Transverse colon (tissue), 3 donors: Measurements from ENCODE around the gene AP3B1.

Experiments used
- EP300 ChIP-seq: sonication (generic); formaldehyde crosslinking; IDR thresholded peaks from one replicate; pipeline ENCODE4 v1.6.1; 2017; ENCODE audit warnings: antibody characterized with exemption, low read depth
- POLR2A ChIP-seq: fragments of 450-650 bp; IDR thresholded peaks from one replicate; pipeline ENCODE4 v1.6.1; 2016; ENCODE audit warnings: antibody characterized with exemption, mild to moderate bottlenecking, moderate library complexity
- TF ChIP-seq, protein P1 (sequence below), 5 experiments: fragments of 200-600 bp in 3 of 5; fragments of 450-650 bp in 2 of 5; sonication (generic) in 3 of 5; IDR thresholded peaks; 1 replicate in 2 of 5; 2 replicates in 3 of 5; pipeline ENCODE4 v1.5.1; 2016 to 2017; ENCODE audit warnings: antibody characterized with exemption in 5 of 5, inconsistent platforms in 3 of 5, mild to moderate bottlenecking in 2 of 5, moderate library complexity in 1 of 5

DNA sequence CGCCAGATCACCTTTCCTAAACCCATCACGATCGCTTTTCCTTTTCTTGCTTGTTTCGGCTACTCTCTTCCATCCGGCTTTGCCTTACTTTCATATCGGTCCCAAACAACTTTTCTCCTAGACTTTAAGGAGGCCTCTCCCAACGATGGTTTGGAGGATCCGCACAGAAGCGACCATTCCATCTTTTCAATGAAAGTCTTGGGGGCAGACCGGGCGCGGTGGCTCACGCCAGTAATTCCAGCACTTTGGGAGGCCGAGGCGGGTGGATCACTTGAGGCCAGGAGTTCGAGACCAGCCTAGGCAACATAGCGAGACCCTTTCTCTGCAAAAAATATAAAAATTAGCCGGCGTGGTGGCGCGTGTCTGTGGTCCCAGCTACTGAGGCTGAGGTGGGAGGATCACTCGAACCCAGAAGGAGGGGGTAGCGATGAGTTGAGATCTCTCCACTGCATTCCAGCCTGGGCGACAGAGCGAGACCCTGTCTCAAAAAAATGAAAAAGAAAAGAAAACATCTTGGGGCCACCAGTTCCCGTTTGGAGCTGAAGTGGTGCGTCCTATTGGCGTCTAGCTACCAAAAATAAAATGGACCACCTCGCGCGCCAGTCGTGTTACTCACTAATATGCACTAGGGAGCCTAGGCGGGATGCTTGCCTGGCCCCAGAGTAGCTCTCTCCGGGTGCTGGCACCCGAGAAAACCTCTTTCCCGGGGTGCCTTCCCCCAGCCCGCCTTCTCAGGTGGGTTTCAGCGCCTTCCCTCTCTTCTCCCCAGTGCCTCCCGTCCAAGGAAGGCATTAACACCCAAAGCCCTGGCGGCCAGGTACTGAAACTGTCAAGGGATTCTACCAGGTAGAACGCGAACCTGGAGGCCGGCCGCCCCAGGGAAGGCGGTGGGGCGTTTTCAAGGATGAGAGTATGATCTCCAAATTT lies 800 bp upstream of the AP3B1 start:
- TF ChIP-seq, protein P1, sequence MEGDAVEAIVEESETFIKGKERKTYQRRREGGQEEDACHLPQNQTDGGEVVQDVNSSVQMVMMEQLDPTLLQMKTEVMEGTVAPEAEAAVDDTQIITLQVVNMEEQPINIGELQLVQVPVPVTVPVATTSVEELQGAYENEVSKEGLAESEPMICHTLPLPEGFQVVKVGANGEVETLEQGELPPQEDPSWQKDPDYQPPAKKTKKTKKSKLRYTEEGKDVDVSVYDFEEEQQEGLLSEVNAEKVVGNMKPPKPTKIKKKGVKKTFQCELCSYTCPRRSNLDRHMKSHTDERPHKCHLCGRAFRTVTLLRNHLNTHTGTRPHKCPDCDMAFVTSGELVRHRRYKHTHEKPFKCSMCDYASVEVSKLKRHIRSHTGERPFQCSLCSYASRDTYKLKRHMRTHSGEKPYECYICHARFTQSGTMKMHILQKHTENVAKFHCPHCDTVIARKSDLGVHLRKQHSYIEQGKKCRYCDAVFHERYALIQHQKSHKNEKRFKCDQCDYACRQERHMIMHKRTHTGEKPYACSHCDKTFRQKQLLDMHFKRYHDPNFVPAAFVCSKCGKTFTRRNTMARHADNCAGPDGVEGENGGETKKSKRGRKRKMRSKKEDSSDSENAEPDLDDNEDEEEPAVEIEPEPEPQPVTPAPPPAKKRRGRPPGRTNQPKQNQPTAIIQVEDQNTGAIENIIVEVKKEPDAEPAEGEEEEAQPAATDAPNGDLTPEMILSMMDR (IDR thresholded peaks at IDR 0.05) = peak; percentile 37 to 66 (median 47)
- TF ChIP-seq EP300 (no peak), POLR2A (no peak)
